ENCODE data around the gene DCAF4. TPM values are rescaled to one million over a fixed set of nuclear protein-coding genes. Genes with fewer than 3 reads are reported as not detected.
"Not testable (repeated sequence)": the region's sequence is repeated elsewhere in the genome, so short reads cannot be mapped to it uniquely, and the experiment has no call there.

Gene DCAF4
- total RNA-seq, 2 donors from 2014 or later, result 15.1 to 16.6 TPM

- H3K27ac Mint-ChIP-seq, result no peak overlapping the region
- no peaks in the 10 kb centered on the region for H3K27me3 Mint-ChIP-seq (ENCODE audit: low read depth)
- H3K4me1 Mint-ChIP-seq (ENCODE audit: low read depth), result no peaks in the 10 kb centered on the region
- H3K4me3 Mint-ChIP-seq, result no peak overlapping the region
- peaks cover 0 to 5% of the 10 kb centered on the region in 2 donors for H3K36me3 Mint-ChIP-seq (ENCODE audit: insufficient read depth in 2 of 2)
- DNase-seq, result no peak
- H3K9me3 Mint-ChIP-seq, result no peaks in the 10 kb centered on the region
- no peak for ATAC-seq (replicated peaks in 1 of 2)
Measured at GRCh38 chr14:72974661-72975060, 48.4 kb downstream of the DCAF4 start.

GRCh38 chr14:72975770-72976169 lies 49.5 kb downstream of the DCAF4 start:
- no peak overlapping the region for H3K4me3 Mint-ChIP-seq
- H3K27ac Mint-ChIP-seq, result no peak overlapping the region
- no peaks in the 10 kb centered on the region for H3K9me3 Mint-ChIP-seq
- ATAC-seq (replicated peaks in 1 of 2) (no peak), DNase-seq (peak in 1 of 2 donors; percentile 9)
- H3K36me3 Mint-ChIP-seq (ENCODE audit: insufficient read depth in 2 of 2), result peaks cover 0 to 5% of the 10 kb centered on the region in 2 donors
- H3K4me1 Mint-ChIP-seq (ENCODE audit: low read depth), result no peaks in the 10 kb centered on the region
- H3K27me3 Mint-ChIP-seq (ENCODE audit: low read depth), result no peaks in the 10 kb centered on the region

- no peaks in the 10 kb centered on the region for H3K4me1 Mint-ChIP-seq (ENCODE audit: low read depth)
- H3K27me3 Mint-ChIP-seq (ENCODE audit: low read depth), result no peaks in the 10 kb centered on the region
- no peaks in the 10 kb centered on the region for H3K9me3 Mint-ChIP-seq
- DNase-seq (no peak), ATAC-seq (replicated peaks in 1 of 2) (no peak)
- peaks cover 3 to 4% of the 10 kb centered on the region in 2 donors for H3K36me3 Mint-ChIP-seq (ENCODE audit: insufficient read depth in 2 of 2)
- no peak overlapping the region for H3K27ac Mint-ChIP-seq
- no peak overlapping the region for H3K4me3 Mint-ChIP-seq
Measured at GRCh38 chr14:72978856-72979255, 52.6 kb downstream of the DCAF4 start.

- ATAC-seq (replicated peaks in 1 of 2) (no peak), DNase-seq (no peak)
- Mint-ChIP-seq H3K27me3 (ENCODE audit: low read depth) (no peaks in the 10 kb centered on the region), H3K4me3 (no peak overlapping the region), H3K27ac (no peak overlapping the region), H3K36me3 (ENCODE audit: insufficient read depth in 2 of 2) (peaks cover 3 to 9% of the 10 kb centered on the region in 2 donors), H3K4me1 (ENCODE audit: low read depth) (no peaks in the 10 kb centered on the region), H3K9me3 (no peaks in the 10 kb centered on the region)
Measured at GRCh38 chr14:72980863-72981262, 54.6 kb downstream of the DCAF4 start.

- no peaks in the 10 kb centered on the region for H3K27me3 Mint-ChIP-seq (ENCODE audit: low read depth)
- H3K9me3 Mint-ChIP-seq, result no peaks in the 10 kb centered on the region
- H3K36me3 Mint-ChIP-seq (ENCODE audit: insufficient read depth in 2 of 2), result peaks cover 3 to 9% of the 10 kb centered on the region in 2 donors
- ATAC-seq (replicated peaks in 1 of 2), result no peak
- DNase-seq, result no peak
- H3K27ac Mint-ChIP-seq, result no peak overlapping the region
- H3K4me1 Mint-ChIP-seq (ENCODE audit: low read depth), result no peaks in the 10 kb centered on the region
- H3K4me3 Mint-ChIP-seq, result no peak overlapping the region
Measured at GRCh38 chr14:72982146-72982708, 56.0 kb downstream of the DCAF4 start.

GRCh38 chr14:72986214-72986613 lies 60.0 kb downstream of the DCAF4 start:
- Mint-ChIP-seq H3K4me3 (no peak overlapping the region), H3K4me1 (ENCODE audit: low read depth) (no peaks in the 10 kb centered on the region), H3K9me3 (no peaks in the 10 kb centered on the region), H3K36me3 (ENCODE audit: insufficient read depth in 2 of 2) (peaks cover 3 to 11% of the 10 kb centered on the region in 2 donors), H3K27ac (no peak overlapping the region), H3K27me3 (ENCODE audit: low read depth) (no peaks in the 10 kb centered on the region)
- peak in 1 of 2 donors; percentile 62 for ATAC-seq (replicated peaks in 1 of 2)
- DNase-seq, result no peak

GRCh38 chr14:72986857-72987256 lies 60.6 kb downstream of the DCAF4 start:
- Mint-ChIP-seq H3K4me3 (no peak overlapping the region), H3K9me3 (no peaks in the 10 kb centered on the region), H3K27ac (no peak overlapping the region), H3K4me1 (ENCODE audit: low read depth) (no peaks in the 10 kb centered on the region), H3K36me3 (ENCODE audit: insufficient read depth in 2 of 2) (peaks cover 3 to 14% of the 10 kb centered on the region in 2 donors), H3K27me3 (ENCODE audit: low read depth) (no peaks in the 10 kb centered on the region)
- no peak for ATAC-seq (replicated peaks in 1 of 2)
- DNase-seq, result no peak

GRCh38 chr14:72990171-72990570 lies 63.9 kb downstream of the DCAF4 start:
- ATAC-seq (replicated peaks in 1 of 2) (no peak), DNase-seq (no peak)
- H3K27ac Mint-ChIP-seq, result no peak overlapping the region
- peaks cover 0 to 8% of the 10 kb centered on the region in 2 donors for H3K36me3 Mint-ChIP-seq (ENCODE audit: insufficient read depth in 2 of 2)
- no peaks in the 10 kb centered on the region for H3K4me1 Mint-ChIP-seq (ENCODE audit: low read depth)
- no peak overlapping the region for H3K4me3 Mint-ChIP-seq
- H3K9me3 Mint-ChIP-seq, result no peaks in the 10 kb centered on the region
- H3K27me3 Mint-ChIP-seq (ENCODE audit: low read depth), result no peaks in the 10 kb centered on the region

GRCh38 chr14:72996916-72997315 lies 70.7 kb downstream of the DCAF4 start:
- DNase-seq (no peak), ATAC-seq (replicated peaks in 1 of 2) (no peak)
- Mint-ChIP-seq H3K4me1 (ENCODE audit: low read depth) (peaks cover 6% of the 10 kb centered on the region), H3K9me3 (no peaks in the 10 kb centered on the region), H3K36me3 (ENCODE audit: insufficient read depth in 2 of 2) (peaks cover 6 to 16% of the 10 kb centered on the region in 2 donors), H3K27ac (peak overlapping the region; percentile 48), H3K4me3 (no peak overlapping the region), H3K27me3 (ENCODE audit: low read depth) (no peaks in the 10 kb centered on the region)

GRCh38 chr14:72998252-72998903 lies 72.1 kb downstream of the DCAF4 start:
- H3K4me3 Mint-ChIP-seq, result no peak overlapping the region
- no peaks in the 10 kb centered on the region for H3K27me3 Mint-ChIP-seq (ENCODE audit: low read depth)
- H3K9me3 Mint-ChIP-seq, result no peaks in the 10 kb centered on the region
- DNase-seq (no peak), ATAC-seq (replicated peaks in 1 of 2) (no peak)
- H3K36me3 Mint-ChIP-seq (ENCODE audit: insufficient read depth in 2 of 2), result peaks cover 6 to 16% of the 10 kb centered on the region in 2 donors
- H3K27ac Mint-ChIP-seq, result peak overlapping the region; percentile 58
- H3K4me1 Mint-ChIP-seq (ENCODE audit: low read depth), result peaks cover 6% of the 10 kb centered on the region

GRCh38 chr14:72999316-72999715 lies 73.1 kb downstream of the DCAF4 start:
- ATAC-seq (replicated peaks in 1 of 2), result no peak
- Mint-ChIP-seq H3K27ac (no peak overlapping the region), H3K4me1 (ENCODE audit: low read depth) (peaks cover 6% of the 10 kb centered on the region), H3K36me3 (ENCODE audit: insufficient read depth in 2 of 2) (peaks cover 6 to 17% of the 10 kb centered on the region in 2 donors), H3K9me3 (no peaks in the 10 kb centered on the region), H3K27me3 (ENCODE audit: low read depth) (no peaks in the 10 kb centered on the region), H3K4me3 (no peak overlapping the region)
- DNase-seq, result no peak

GRCh38 chr14:73000073-73000472 lies 73.8 kb downstream of the DCAF4 start:
- no peak overlapping the region for H3K4me3 Mint-ChIP-seq
- ATAC-seq (replicated peaks in 1 of 2) (no peak), DNase-seq (no peak)
- H3K36me3 Mint-ChIP-seq (ENCODE audit: insufficient read depth in 2 of 2), result peaks cover 6 to 16% of the 10 kb centered on the region in 2 donors
- H3K9me3 Mint-ChIP-seq, result no peaks in the 10 kb centered on the region
- no peaks in the 10 kb centered on the region for H3K27me3 Mint-ChIP-seq (ENCODE audit: low read depth)
- no peak overlapping the region for H3K27ac Mint-ChIP-seq
- peaks cover 6% of the 10 kb centered on the region for H3K4me1 Mint-ChIP-seq (ENCODE audit: low read depth)

- no peaks in the 10 kb centered on the region for H3K9me3 Mint-ChIP-seq
- ATAC-seq (replicated peaks in 1 of 2), result no peak
Measured at GRCh38 chr14:73003681-73004080, 77.4 kb downstream of the DCAF4 start.

GRCh38 chr14:73004641-73005040 lies 78.4 kb downstream of the DCAF4 start:
- DNase-seq; H3K27ac Mint-ChIP-seq; H3K9me3 Mint-ChIP-seq; H3K36me3 Mint-ChIP-seq (ENCODE audit: insufficient read depth in 2 of 2); ATAC-seq (replicated peaks in 1 of 2); H3K27me3 Mint-ChIP-seq (ENCODE audit: low read depth); H3K4me3 Mint-ChIP-seq: not testable (repeated sequence)
- peaks cover 13% of the 10 kb centered on the region for H3K4me1 Mint-ChIP-seq (ENCODE audit: low read depth)

More at GRCh38 chr14:73003681-73004080, 77.4 kb downstream of the DCAF4 start:
- peaks cover 0 to 1% of the 10 kb centered on the region in 2 donors for H3K36me3 Mint-ChIP-seq (ENCODE audit: insufficient read depth in 2 of 2)
- no peaks in the 10 kb centered on the region for H3K27me3 Mint-ChIP-seq (ENCODE audit: low read depth)
- H3K4me3 Mint-ChIP-seq, result no peak overlapping the region
- peaks cover 13% of the 10 kb centered on the region for H3K4me1 Mint-ChIP-seq (ENCODE audit: low read depth)
- no peak overlapping the region for H3K27ac Mint-ChIP-seq
- no peak for DNase-seq
